Skeletal muscle tissue (tissue), 4 donors: ENCODE measurements around the gene ANKRD35. TPM values are rescaled to one million over a fixed set of nuclear protein-coding genes. Genes with fewer than 3 reads are reported as not detected.

Experiments used
- H3K27ac ChIP-seq: one replicate; pipeline ENCODE4 v1.7.0; 2013; ENCODE audit warnings: mild to moderate bottlenecking, low read depth, low read length, inconsistent platforms
- H3K27me3 ChIP-seq, 3 donors: one replicate each; pipeline ENCODE4 v1.7.0; 2013; ENCODE audit warnings: low read length in 3 of 3; ENCODE audit not compliant: control insufficient read depth in 3 of 3, insufficient read depth in 3 of 3
- H3K36me3 ChIP-seq, 3 donors: one replicate each; pipeline ENCODE4 v1.7.0; 2013; ENCODE audit warnings: low read length in 3 of 3; ENCODE audit not compliant: control insufficient read depth in 3 of 3, insufficient read depth in 3 of 3
- H3K4me1 ChIP-seq, 3 donors: one replicate each; pipeline ENCODE4 v1.7.0; 2013; ENCODE audit warnings: low read length in 3 of 3, mild to moderate bottlenecking in 3 of 3; ENCODE audit not compliant: control insufficient read depth in 3 of 3, insufficient read depth in 3 of 3
- H3K4me3 ChIP-seq, 3 donors: one replicate each; pipeline ENCODE4 v1.7.0; 2013; ENCODE audit warnings: low read length in 3 of 3
- H3K9ac ChIP-seq, 3 donors: one replicate each; pipeline ENCODE4 v1.7.0; 2013; ENCODE audit warnings: low read length in 3 of 3, mild to moderate bottlenecking in 3 of 3, moderate library complexity in 2 of 3, low read depth in 1 of 3
- H3K9me3 ChIP-seq, 3 donors: one replicate each; pipeline ENCODE4 v1.7.0; 2013; ENCODE audit warnings: low read length in 3 of 3; ENCODE audit not compliant: control insufficient read depth in 3 of 3
- total RNA-seq: library from RNA; depleted of rRNA; stranded (reverse); fragments of >200 nt; gene quantifications from one replicate; pipeline ENCODE4 v1.2.3, GENCODE V29; 2014
- donor health status: Osteomylitis.

Gene ANKRD35
- total RNA-seq, 1 donor from 2014 or later: 1.6 TPM

DNA sequence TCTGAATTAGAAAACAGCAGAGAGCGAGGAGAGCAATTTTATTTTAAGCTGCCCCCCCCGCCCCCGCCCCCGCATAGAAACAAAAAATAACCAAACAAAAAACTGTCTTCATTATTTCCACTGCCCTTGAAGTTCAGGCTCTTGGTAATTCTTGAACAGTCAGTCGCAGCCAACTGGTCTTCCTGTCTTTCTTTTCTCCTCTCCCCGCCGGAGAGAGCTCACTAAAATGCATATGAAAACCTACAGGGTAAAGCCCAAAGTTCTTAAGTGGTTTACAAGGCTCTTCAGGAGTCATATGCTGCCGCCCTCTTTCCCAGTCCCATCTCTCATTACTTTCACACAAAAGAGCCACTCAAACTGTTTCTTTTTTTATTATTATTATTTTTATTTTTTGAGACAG is 1.1 kb upstream of the ANKRD35 start:
- no peak overlapping the region for H3K27ac ChIP-seq
- H3K4me1 ChIP-seq: peaks cover 13 to 23% (median 17%) of the 10 kb centered on the region in 3 donors
- H3K36me3 ChIP-seq: no peaks in the 10 kb centered on the region
- H3K4me3 ChIP-seq: no peak overlapping the region
- no peaks in the 10 kb centered on the region for H3K9me3 ChIP-seq
- no peak overlapping the region for H3K9ac ChIP-seq
- peaks cover 0 to 3% (median 0%) of the 10 kb centered on the region in 3 donors for H3K27me3 ChIP-seq

DNA sequence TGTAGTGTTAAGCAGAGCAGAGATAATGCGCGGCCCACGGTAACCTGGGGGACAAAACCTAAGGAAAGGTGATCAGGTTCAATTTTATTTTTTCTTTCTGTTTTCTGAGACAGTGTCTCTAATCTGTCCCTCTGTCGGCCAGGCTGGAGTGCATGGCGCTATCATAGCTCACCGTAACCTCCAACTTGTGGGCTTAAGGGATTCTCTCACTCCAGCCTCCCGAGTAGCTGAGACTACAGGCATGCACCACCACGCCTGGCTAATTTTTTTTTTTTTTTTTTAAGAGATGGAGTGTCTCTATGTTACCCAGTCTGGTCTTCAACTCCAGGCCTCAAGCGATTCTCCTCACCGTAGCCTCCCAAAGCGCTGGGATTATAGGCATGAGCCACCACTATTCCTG is 724 bp upstream of the ANKRD35 start:
- peaks cover 8 to 19% (median 13%) of the 10 kb centered on the region in 3 donors for H3K4me1 ChIP-seq
- no peaks in the 10 kb centered on the region for H3K9me3 ChIP-seq
- H3K4me3 ChIP-seq: peak overlapping the region; percentile 77 to 85 (median 85)
- no peak overlapping the region for H3K27ac ChIP-seq
- H3K36me3 ChIP-seq: no peaks in the 10 kb centered on the region
- peaks cover 0 to 3% (median 0%) of the 10 kb centered on the region in 3 donors for H3K27me3 ChIP-seq
- H3K9ac ChIP-seq: peak overlapping the region in 2 of 3 donors; percentile 3 to 50

DNA sequence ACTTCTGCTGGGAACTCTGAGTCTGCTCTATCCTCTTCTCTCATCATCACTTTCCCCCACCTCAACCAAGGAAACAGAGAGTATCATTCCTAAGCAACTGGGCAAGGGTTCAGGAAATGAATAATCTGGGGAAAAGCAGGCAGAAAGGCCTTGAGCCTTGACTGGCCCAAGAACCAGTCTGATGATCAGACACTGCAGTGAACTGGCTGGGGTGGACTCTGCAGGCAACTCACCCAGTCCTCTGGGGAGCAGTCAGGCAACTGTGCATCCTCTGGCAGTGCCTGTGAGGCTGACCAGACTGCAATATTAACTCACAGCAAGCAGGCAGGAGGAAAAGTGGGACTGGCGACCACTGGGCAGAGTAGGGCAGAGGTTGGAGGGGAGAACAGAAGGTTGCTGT is 991 bp downstream of the ANKRD35 start:
- Histone ChIP-seq H3K27me3 (peaks cover 0 to 3% (median 0%) of the 10 kb centered on the region in 3 donors), H3K36me3 (no peaks in the 10 kb centered on the region)

DNA sequence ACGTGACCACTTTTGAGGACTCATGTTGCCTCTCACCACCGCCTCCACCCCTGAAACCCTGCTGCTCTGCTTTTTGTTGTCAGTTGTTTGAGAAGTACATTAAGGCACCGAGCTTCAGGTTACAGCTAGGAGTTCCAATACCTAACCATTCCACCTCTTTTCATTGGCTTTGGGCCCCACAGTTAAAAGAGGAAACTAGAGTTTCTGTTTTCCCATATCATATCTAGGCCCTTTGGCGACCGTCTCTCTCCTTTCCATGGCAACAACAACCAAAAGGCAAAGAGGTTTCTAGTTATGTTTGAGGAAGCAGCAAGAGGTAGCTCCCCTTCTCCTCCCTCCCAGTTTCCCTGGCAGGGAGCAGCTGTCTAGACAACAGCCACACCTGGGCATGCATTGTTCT is 5.9 kb downstream of the ANKRD35 start:
- Histone ChIP-seq H3K27me3 (peaks cover 0 to under 1% (median 0%) of the 10 kb centered on the region in 3 donors), H3K4me3 (no peak overlapping the region), H3K27ac (no peak overlapping the region)

More for the DNA sequence above, 991 bp downstream of the ANKRD35 start:
- Histone ChIP-seq H3K9ac (no peak overlapping the region), H3K4me1 (peaks cover 3 to 8% (median 8%) of the 10 kb centered on the region in 3 donors), H3K4me3 (no peak overlapping the region), H3K27ac (no peak overlapping the region), H3K9me3 (no peaks in the 10 kb centered on the region)

DNA sequence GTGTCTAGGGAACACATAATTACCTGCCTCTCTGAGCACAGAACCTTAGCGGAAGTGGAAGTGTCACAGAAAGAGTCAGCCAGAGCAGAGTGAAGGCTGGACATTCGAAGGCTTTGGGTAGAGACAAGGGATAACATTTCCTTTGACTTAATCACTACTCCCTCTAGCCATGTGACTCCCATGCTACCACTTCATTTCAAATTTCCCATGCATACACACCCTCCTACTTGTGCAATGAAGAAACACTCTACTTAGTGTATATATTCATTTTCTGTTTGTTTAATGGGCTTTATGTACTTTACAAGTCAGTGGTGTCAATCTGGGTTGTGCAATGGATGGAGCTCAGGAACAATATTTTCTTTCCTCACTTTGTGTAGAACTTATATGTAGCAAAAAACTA is 6.9 kb downstream of the ANKRD35 start:
- Histone ChIP-seq H3K4me3 (no peak overlapping the region), H3K4me1 (no peaks in the 10 kb centered on the region), H3K27ac (no peak overlapping the region), H3K27me3 (no peaks in the 10 kb centered on the region), H3K36me3 (no peaks in the 10 kb centered on the region), H3K9me3 (no peaks in the 10 kb centered on the region), H3K9ac (no peak overlapping the region)

More for the DNA sequence above, 5.9 kb downstream of the ANKRD35 start:
- Histone ChIP-seq H3K9ac (no peak overlapping the region), H3K36me3 (no peaks in the 10 kb centered on the region), H3K4me1 (no peaks in the 10 kb centered on the region), H3K9me3 (no peaks in the 10 kb centered on the region)

DNA sequence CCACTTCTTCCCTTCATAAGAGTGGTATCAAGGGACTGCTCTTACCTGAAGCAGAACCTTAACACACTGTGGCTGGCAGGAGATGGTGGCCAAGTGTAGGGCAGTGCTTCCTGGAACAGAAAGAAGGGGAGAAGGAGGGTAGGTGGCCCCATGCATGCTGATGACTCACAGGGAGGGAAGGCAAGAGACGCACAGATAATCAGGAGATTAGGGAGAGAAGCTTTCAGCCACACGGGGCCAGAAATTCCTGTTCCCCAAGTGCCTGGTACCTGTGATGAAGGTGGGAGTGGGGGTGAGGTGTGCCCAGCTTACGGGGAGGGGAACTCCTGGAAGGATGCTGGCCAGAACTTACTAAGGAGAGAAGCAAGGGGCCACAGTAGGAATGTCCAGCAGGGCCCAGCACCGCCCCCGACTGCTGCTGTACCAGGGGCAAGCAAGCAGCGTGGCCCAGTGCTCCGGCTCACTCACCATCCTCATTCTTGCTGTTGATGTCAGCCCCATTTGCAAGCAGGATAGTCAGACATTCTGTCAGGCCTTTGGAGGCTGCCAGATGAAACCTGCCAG is 7.7 kb downstream of the ANKRD35 start:
- Histone ChIP-seq H3K36me3 (no peaks in the 10 kb centered on the region), H3K9ac (no peak overlapping the region), H3K27me3 (no peaks in the 10 kb centered on the region), H3K4me3 (no peak overlapping the region), H3K27ac (no peak overlapping the region), H3K4me1 (peaks cover 2 to 3% (median 2%) of the 10 kb centered on the region in 3 donors), H3K9me3 (no peaks in the 10 kb centered on the region)

DNA sequence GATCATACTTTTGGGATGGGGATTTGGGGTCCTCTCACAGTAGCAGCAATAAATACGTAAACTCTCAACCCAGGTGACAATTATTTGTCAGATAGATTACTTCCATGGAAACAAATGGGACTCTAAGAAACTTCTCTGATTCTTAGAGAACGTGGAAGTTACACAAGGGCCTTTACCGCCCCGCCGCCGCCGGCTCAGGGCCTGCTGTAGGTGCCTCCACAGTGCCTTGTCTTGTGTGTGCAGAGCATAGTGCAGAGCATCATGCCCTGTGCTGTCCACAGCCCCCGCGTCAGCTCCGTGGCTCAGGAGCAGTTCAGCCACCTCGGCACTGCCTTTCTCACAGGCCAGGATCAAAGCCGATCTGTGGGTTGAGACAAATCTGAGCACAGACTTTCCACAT is 11.0 kb downstream of the ANKRD35 start:
- Histone ChIP-seq H3K27me3 (no peaks in the 10 kb centered on the region), H3K36me3 (no peaks in the 10 kb centered on the region), H3K9me3 (no peaks in the 10 kb centered on the region), H3K27ac (no peak overlapping the region), H3K9ac (no peak overlapping the region), H3K4me3 (no peak overlapping the region), H3K4me1 (peaks cover 17 to 23% (median 18%) of the 10 kb centered on the region in 3 donors)

DNA sequence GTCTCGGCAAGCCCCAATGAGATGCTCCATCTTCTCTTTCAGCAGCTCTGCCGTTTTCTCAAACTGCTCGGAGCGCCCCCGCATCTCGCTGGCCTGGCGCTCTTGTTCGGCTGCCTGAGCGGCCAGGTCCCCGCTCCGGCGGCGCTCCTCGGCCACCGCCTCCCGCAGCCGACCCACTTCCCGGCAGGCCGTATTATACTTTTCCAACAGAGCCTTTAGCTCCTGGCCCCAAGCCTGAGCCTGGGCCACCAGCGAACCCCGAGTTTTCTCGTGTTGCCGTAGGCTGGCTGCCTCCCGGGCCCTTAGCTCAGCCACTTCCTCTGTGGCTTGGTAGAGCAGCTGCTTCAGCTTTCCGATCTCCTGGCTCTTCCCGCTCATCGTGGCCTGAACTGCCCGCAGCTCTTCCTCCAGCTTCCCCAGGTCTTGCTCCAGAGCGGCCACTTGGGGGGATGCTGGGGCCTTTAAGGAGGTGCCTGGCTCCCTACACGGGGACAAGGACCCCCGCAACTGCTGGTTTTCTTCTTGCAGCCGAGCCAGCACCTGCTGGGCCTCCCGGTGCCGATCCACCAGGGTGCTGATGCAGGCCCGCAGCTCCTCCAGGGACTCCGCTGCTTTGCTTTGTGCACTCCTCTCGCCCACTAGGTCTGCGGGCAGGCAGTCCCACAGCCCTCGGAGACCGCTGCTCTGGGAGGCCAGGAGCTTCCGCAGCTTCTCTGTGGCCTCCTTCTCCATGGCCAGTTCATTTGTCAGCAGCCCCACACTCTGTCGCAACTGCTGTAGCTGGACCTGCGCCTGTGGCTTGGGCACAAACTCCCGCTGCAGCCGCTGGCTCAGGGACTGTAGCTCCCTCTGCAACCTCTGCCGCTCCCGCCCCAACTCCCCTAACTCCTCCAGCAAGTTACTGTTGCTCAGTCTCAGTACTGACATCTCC is 13.4 kb downstream of the ANKRD35 start:
- H3K9ac ChIP-seq: peak overlapping the region; percentile 75 to 87 (median 82)
- peaks cover 2 to 8% (median 8%) of the 10 kb centered on the region in 3 donors for H3K36me3 ChIP-seq
- H3K4me1 ChIP-seq: peaks cover 17 to 23% (median 18%) of the 10 kb centered on the region in 3 donors
- peak overlapping the region; percentile 61 for H3K27ac ChIP-seq
- H3K9me3 ChIP-seq: no peaks in the 10 kb centered on the region
- no peaks in the 10 kb centered on the region for H3K27me3 ChIP-seq
- H3K4me3 ChIP-seq: peak overlapping the region; percentile 81 to 86 (median 83)

DNA sequence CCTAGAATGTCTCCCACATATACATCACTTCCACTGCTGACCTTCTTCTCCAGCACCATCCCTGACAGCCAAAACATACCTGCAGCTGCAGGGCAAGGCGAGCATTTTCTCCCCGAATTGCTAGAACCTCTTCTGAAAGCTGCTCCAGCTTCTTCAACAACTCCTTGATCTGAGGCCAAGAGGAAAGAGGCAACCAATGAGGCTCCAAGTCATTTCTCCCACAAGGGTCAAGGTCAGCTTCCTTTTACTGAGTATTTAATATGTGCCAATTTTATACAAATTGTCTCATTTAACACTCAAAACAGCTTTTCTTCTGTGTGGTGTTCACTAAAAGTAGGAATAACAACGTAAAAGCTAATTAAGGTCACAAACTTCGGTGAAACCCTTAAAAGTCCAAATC is 17.4 kb downstream of the ANKRD35 start:
- no peak overlapping the region for H3K27ac ChIP-seq
- H3K9ac ChIP-seq: no peak overlapping the region

More for the DNA sequence above, 17.4 kb downstream of the ANKRD35 start:
- Histone ChIP-seq H3K27me3 (no peaks in the 10 kb centered on the region), H3K36me3 (peaks cover 2 to 17% (median 16%) of the 10 kb centered on the region in 3 donors), H3K4me1 (peaks cover 17 to 22% (median 18%) of the 10 kb centered on the region in 3 donors), H3K4me3 (no peak overlapping the region), H3K9me3 (no peaks in the 10 kb centered on the region)
